Upper lobe of left lung (tissue), 6 donors: ENCODE results near the gene ATG7. TPM values are rescaled to one million over a fixed set of nuclear protein-coding genes. Genes with fewer than 3 reads are reported as not detected.

ENCODE experiments used
- ATAC-seq, 2 donors: fragments of 200-7000 bp; cut with Tn5 transposase; one replicate each; pipeline ENCODE4 v1.9.1; 2022; ENCODE audit warnings: mild to moderate bottlenecking in 2 of 2, moderate library complexity in 2 of 2; ENCODE audit not compliant: low FRiP score in 2 of 2
- DNase-seq, 2 donors: peaks; one replicate each; pipeline ENCODE4 v3.0.0-alpha.2; 2019 to 2020
- H3K27ac ChIP-seq, 4 donors: fragments of 200-600 bp; sonication (generic); one replicate each; pipeline ENCODE4 v1.5.1; 2016 to 2019
- H3K27me3 ChIP-seq, 4 donors: fragments of 200-600 bp; sonication (generic); one replicate each; pipeline ENCODE4 v1.5.1; 2017 to 2019
- H3K36me3 ChIP-seq, 4 donors: fragments of 200-600 bp; sonication (generic); one replicate each; pipeline ENCODE4 v1.5.1; 2016 to 2019
- H3K4me1 ChIP-seq, 4 donors: fragments of 200-600 bp; sonication (generic); one replicate each; pipeline ENCODE4 v1.5.1; 2018 to 2019
- H3K4me3 ChIP-seq, 4 donors: fragments of 200-600 bp; sonication (generic); one replicate each; pipeline ENCODE4 v1.5.1; 2017 to 2019; ENCODE audit warnings: mild to moderate bottlenecking in 2 of 4, moderate library complexity in 1 of 4
- H3K9me3 ChIP-seq, 4 donors: fragments of 200-600 bp; sonication (generic); one replicate each; pipeline ENCODE4 v1.5.1; 2018 to 2019
- EP300 ChIP-seq, 4 donors: sonication (generic); formaldehyde crosslinking; IDR thresholded peaks; one replicate each; pipeline ENCODE4 v1.5.1; 2017; ENCODE audit warnings: antibody characterized with exemption in 4 of 4, control low read depth in 2 of 4
- POLR2A ChIP-seq, 4 donors: fragments of 450-650 bp; IDR thresholded peaks; one replicate each; pipeline ENCODE4 v1.5.1; 2016 to 2017; ENCODE audit warnings: antibody characterized with exemption in 4 of 4, mild to moderate bottlenecking in 2 of 4
- POLR2AphosphoS5 ChIP-seq, 2 donors: sonication (generic); formaldehyde crosslinking; IDR thresholded peaks; one replicate each; pipeline ENCODE4 v1.5.1; 2017; ENCODE audit warnings: antibody characterized with exemption in 2 of 2
- WGBS, 2 donors: methylation state at CpG; one replicate each; pipeline ENCODE4 v1.1.5; 2017 to 2018; 5-methylcytosine and 5-hydroxymethylcytosine counted together
- total RNA-seq, 6 donors: library from RNA; depleted of rRNA in 4 of 6; stranded (reverse); fragments of >200 nt in 4 of 6; gene quantifications; one replicate each; pipeline versions ENCODE4 v1.1.0 to v1.2.1, GENCODE V29; 2016 to 2021
- TF ChIP-seq, protein P1 (sequence below), 6 experiments: fragments of 450-650 bp in 4 of 6; fragments of 200-600 bp in 2 of 6; sonication (generic) in 2 of 6; IDR thresholded peaks; one replicate each; pipeline ENCODE4 v1.5.1; 2016 to 2019; ENCODE audit warnings: antibody characterized with exemption in 6 of 6
- donor health status: DM: no; HTN: no; CAD: no; lungs with moderate emphysema.
- donor health status: DM: no; HTN: yes; CAD: no; lungs with severe emphysema.

ATG7 gene
- total RNA-seq, 6 donors from 2014 or later, result 52.4 to 195 (median 74.1) TPM

- peaks cover 35 to 66% (median 56%) of the 10 kb centered on the region in 4 donors for H3K4me1 ChIP-seq
- peak overlapping the region in 2 of 4 donors; percentile 13 to 49 for H3K27ac ChIP-seq
- WGBS, 2 donors, result 59 to 80% methylated on average over 4 to 5 of the region's 5 CpGs
- H3K9me3 ChIP-seq, result no peaks in the 10 kb centered on the region
- ATAC-seq, result no peak
- no peaks in the 10 kb centered on the region for H3K36me3 ChIP-seq
- no peak for DNase-seq
- no peak overlapping the region for H3K4me3 ChIP-seq
- H3K27me3 ChIP-seq, result no peaks in the 10 kb centered on the region
- TF ChIP-seq EP300 (IDR thresholded peaks at IDR 0.05) (no peak), POLR2AphosphoS5 (IDR thresholded peaks at IDR 0.05) (no peak), POLR2A (IDR thresholded peaks at IDR 0.05) (no peak)
- TF ChIP-seq, protein P1, sequence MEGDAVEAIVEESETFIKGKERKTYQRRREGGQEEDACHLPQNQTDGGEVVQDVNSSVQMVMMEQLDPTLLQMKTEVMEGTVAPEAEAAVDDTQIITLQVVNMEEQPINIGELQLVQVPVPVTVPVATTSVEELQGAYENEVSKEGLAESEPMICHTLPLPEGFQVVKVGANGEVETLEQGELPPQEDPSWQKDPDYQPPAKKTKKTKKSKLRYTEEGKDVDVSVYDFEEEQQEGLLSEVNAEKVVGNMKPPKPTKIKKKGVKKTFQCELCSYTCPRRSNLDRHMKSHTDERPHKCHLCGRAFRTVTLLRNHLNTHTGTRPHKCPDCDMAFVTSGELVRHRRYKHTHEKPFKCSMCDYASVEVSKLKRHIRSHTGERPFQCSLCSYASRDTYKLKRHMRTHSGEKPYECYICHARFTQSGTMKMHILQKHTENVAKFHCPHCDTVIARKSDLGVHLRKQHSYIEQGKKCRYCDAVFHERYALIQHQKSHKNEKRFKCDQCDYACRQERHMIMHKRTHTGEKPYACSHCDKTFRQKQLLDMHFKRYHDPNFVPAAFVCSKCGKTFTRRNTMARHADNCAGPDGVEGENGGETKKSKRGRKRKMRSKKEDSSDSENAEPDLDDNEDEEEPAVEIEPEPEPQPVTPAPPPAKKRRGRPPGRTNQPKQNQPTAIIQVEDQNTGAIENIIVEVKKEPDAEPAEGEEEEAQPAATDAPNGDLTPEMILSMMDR (IDR thresholded peaks at IDR 0.05), result no peak
Observed at GRCh38 chr3:11588338-11588737, 316.1 kb downstream of the ATG7 start.

GRCh38 chr3:11588755-11589154 is 316.6 kb downstream of the ATG7 start:
- TF ChIP-seq, protein P1 (IDR thresholded peaks at IDR 0.05), result no peak
- TF ChIP-seq POLR2AphosphoS5 (IDR thresholded peaks at IDR 0.05), result no peak
- TF ChIP-seq EP300 (IDR thresholded peaks at IDR 0.05), result no peak
- TF ChIP-seq POLR2A (IDR thresholded peaks at IDR 0.05), result no peak
- no peak for ATAC-seq

DNA sequence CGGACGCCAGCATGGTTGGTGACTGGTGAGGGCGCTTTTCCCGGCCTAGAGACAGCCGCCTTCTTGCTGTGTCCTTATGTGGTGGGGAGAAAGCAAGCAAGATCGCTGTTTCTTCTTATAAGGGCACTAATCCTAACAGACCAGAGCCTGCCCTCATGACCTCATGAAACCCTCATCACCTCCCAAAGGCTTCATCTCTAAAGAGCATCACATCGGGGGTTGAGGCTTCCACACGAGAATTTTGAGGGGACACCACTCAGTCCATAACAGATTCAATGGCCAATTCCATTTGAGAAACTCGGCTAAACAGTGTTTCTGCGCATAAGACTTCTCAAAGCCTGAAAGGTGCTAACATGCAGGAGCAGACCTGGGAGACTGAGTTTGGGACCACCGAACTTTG is 317.5 kb downstream of the ATG7 start:
- no peaks in the 10 kb centered on the region for H3K9me3 ChIP-seq
- no peak for DNase-seq
- H3K27me3 ChIP-seq, result no peaks in the 10 kb centered on the region
- TF ChIP-seq EP300 (IDR thresholded peaks at IDR 0.05), result no peak
- TF ChIP-seq POLR2AphosphoS5 (IDR thresholded peaks at IDR 0.05), result no peak
- TF ChIP-seq, protein P1 (IDR thresholded peaks at IDR 0.05), result no peak
- no peak for TF ChIP-seq POLR2A (IDR thresholded peaks at IDR 0.05)
- no peak for ATAC-seq
- peaks cover 35 to 67% (median 53%) of the 10 kb centered on the region in 4 donors for H3K4me1 ChIP-seq
- H3K27ac ChIP-seq, result peak overlapping the region in 1 of 4 donors; percentile 7
- WGBS, 2 donors, result 81 to 83% methylated on average over 11 of the region's 11 CpGs
- peaks cover 0 to 4% (median 0%) of the 10 kb centered on the region in 4 donors for H3K36me3 ChIP-seq
- no peak overlapping the region for H3K4me3 ChIP-seq

More at GRCh38 chr3:11588755-11589154, 316.6 kb downstream of the ATG7 start:
- H3K4me1 ChIP-seq, result peaks cover 35 to 67% (median 54%) of the 10 kb centered on the region in 4 donors
- WGBS, 2 donors, result 46 to 48% methylated on average over 3 of the region's 3 CpGs
- no peaks in the 10 kb centered on the region for H3K9me3 ChIP-seq
- H3K36me3 ChIP-seq, result no peaks in the 10 kb centered on the region
- DNase-seq, result no peak
- no peaks in the 10 kb centered on the region for H3K27me3 ChIP-seq
- peak overlapping the region in 2 of 4 donors; percentile 13 to 49 for H3K27ac ChIP-seq
- no peak overlapping the region for H3K4me3 ChIP-seq

DNA sequence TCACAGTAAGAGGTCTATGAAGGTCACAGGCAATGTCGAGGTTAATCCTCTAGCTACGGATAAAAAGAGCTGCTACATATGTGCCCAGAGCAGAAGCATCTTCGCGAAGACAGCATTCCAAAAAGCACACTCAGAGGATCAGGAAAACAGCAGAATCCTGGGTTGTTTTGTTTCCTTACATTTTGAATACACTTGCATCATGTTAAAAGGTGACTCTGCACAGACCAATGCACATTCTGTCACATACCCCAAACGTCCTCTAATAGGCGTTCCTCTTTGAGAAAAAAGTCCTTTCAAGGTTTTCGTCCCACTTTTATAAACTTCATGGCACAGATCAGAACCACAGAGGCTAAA is 318.8 kb downstream of the ATG7 start:
- peaks cover 0 to 4% (median 0%) of the 10 kb centered on the region in 4 donors for H3K36me3 ChIP-seq

More for the DNA sequence above, 318.8 kb downstream of the ATG7 start:
- H3K4me1 ChIP-seq, result peaks cover 35 to 67% (median 51%) of the 10 kb centered on the region in 4 donors
- ATAC-seq (no peak), DNase-seq (no peak)
- H3K27ac ChIP-seq, result peak overlapping the region in 3 of 4 donors; percentile 58 to 70 (median 60)
- no peaks in the 10 kb centered on the region for H3K9me3 ChIP-seq
- H3K27me3 ChIP-seq, result no peaks in the 10 kb centered on the region
- WGBS, 2 donors, result 58 to 64% methylated on average over 7 of the region's 7 CpGs
- H3K4me3 ChIP-seq, result no peak overlapping the region
- TF ChIP-seq POLR2A (IDR thresholded peaks at IDR 0.05) (no peak), EP300 (IDR thresholded peaks at IDR 0.05) (no peak), POLR2AphosphoS5 (IDR thresholded peaks at IDR 0.05) (no peak)
- TF ChIP-seq, protein P1 (IDR thresholded peaks at IDR 0.05), result no peak
